GM18868 (cell line): ENCODE measurements around the gene MORN1.

ENCODE experiments used
- ATAC-seq: cut with Tn5 transposase; IDR thresholded peaks from one replicate; pipeline ENCODE4 v1.9.1; 2021; ENCODE audit warnings: mild to moderate bottlenecking, moderate library complexity; ENCODE audit not compliant: unreplicated experiment

The MORN1 gene

GRCh38 chr1:2388004-2388913 is 3.1 kb downstream of the MORN1 start:
- ATAC-seq: no peak

- ATAC-seq: no peak
Observed at GRCh38 chr1:2386636-2387611, 4.4 kb downstream of the MORN1 start.

GRCh38 chr1:2385606-2386280 is 5.6 kb downstream of the MORN1 start:
- ATAC-seq: no peak

GRCh38 chr1:2384941-2385481 is 6.3 kb downstream of the MORN1 start:
- no peak for ATAC-seq

- ATAC-seq: no peak
Observed at GRCh38 chr1:2384130-2384860, 7.1 kb downstream of the MORN1 start.

- ATAC-seq: no peak
Observed at GRCh38 chr1:2383576-2383975, 7.8 kb downstream of the MORN1 start.

GRCh38 chr1:2382621-2383361 is 8.6 kb downstream of the MORN1 start:
- ATAC-seq: no peak

GRCh38 chr1:2381741-2382620 is 9.4 kb downstream of the MORN1 start:
- no peak for ATAC-seq

- ATAC-seq: no peak
Observed at GRCh38 chr1:2380816-2381591, 10.3 kb downstream of the MORN1 start.

- ATAC-seq: no peak
Observed at GRCh38 chr1:2379733-2380404, 11.5 kb downstream of the MORN1 start.

GRCh38 chr1:2378956-2379732 is 12.2 kb downstream of the MORN1 start:
- no peak for ATAC-seq

GRCh38 chr1:2378441-2378851 is 12.9 kb downstream of the MORN1 start:
- no peak for ATAC-seq

- ATAC-seq: no peak
Observed at GRCh38 chr1:2377751-2378440, 13.5 kb downstream of the MORN1 start.

- no peak for ATAC-seq
Observed at GRCh38 chr1:2376931-2377672, 14.3 kb downstream of the MORN1 start.

GRCh38 chr1:2376261-2376741 is 15.1 kb downstream of the MORN1 start:
- no peak for ATAC-seq
